ENCODE measurements around the gene FIGN.

FIGN gene

DNA sequence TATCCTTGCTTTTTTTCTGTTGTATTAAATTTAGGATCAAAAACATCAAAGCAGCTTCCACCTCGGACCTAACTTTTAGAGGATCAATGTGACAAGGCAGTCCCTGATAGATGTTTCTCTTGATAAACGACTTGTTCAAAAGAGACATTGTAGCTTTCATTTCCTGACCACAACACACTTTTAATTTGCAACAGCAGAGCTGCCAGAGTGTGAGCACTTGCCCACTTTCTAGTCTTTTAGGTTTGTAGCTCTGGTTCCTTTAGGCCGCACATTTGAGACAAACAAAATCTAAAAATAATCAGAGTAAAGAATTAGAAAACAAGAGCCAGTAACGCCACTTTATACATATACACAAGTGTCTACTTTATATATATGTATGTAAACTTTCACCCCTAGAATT lies 3.1 kb downstream of the FIGN start:
- DNase-seq (ENCODE audit: low spot score): no peak
- TF ChIP-seq, protein P1, sequence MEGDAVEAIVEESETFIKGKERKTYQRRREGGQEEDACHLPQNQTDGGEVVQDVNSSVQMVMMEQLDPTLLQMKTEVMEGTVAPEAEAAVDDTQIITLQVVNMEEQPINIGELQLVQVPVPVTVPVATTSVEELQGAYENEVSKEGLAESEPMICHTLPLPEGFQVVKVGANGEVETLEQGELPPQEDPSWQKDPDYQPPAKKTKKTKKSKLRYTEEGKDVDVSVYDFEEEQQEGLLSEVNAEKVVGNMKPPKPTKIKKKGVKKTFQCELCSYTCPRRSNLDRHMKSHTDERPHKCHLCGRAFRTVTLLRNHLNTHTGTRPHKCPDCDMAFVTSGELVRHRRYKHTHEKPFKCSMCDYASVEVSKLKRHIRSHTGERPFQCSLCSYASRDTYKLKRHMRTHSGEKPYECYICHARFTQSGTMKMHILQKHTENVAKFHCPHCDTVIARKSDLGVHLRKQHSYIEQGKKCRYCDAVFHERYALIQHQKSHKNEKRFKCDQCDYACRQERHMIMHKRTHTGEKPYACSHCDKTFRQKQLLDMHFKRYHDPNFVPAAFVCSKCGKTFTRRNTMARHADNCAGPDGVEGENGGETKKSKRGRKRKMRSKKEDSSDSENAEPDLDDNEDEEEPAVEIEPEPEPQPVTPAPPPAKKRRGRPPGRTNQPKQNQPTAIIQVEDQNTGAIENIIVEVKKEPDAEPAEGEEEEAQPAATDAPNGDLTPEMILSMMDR (IDR thresholded peaks at IDR 0.05; ENCODE audit: extremely low read depth, missing control alignments): no peak

DNA sequence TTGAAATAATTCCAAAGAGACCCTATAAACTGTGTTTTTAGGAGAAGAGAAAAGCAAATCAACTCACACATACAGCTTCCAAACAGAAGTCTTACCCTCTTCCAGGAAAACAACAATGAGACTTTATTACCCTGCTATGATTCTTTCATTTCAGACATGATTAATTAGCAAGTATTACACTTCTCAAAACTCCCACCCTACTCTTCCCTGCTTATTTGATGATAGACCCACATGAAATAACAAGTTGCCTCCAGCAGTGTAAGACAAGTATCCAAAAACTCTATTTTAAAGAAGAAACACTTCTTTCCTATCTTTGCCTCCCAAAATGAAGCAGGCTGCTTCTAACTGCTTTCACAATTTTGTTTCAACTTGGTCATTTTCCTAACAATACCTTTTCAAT lies 4.1 kb downstream of the FIGN start:
- TF ChIP-seq, protein P1 (IDR thresholded peaks at IDR 0.05; ENCODE audit: extremely low read depth, missing control alignments): no peak
- no peak for DNase-seq (ENCODE audit: low spot score)

DNA sequence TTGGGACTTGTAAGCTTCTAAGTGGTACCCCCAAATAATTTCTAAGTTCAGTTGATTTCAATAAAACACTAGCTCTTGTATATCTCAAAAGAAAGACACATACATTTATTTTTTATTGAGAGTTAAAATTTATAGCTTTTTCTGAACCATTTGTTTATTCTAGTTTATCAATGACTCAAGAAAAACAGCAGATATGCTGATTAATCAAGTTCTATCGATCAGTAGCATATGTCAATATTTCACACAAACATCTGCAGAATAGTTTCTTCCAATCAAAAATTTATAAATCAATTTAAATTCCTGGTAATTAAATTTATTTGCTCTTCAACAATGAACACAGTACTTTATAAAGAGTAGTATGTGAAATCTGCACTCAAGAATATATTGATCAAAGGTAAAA lies 5.3 kb downstream of the FIGN start:
- no peak for DNase-seq (ENCODE audit: low spot score)
- TF ChIP-seq, protein P1 (IDR thresholded peaks at IDR 0.05; ENCODE audit: extremely low read depth, missing control alignments): no peak

DNA sequence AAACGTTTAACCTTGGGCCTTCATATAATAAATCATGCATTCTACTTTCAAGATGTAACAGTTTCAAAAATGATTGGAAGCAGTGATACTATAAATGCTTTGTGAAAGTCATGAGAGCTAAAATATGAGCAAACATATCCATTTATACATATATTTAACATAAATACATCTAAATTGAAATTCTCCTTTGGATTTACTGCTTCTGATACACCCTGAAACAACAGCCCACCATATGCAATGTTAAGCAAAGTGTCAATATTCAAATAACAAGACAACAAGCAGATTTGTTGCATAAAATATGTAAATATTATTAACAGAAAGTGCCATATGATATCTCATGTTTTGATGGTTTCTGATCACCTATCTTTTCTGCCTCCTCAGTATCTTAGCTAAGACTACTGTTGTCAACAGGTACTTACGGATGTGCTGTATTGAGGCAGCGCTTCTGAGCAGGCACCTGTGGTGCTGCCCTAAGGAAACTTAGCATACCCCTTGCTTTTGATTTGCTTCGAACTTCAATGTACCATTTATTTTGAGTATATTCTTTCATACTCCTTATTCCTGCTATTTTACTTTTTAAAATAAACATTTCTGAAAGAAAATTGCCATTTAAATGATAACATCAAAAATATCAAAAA lies 6.1 kb downstream of the FIGN start:
- no peak for DNase-seq (ENCODE audit: low spot score)
- TF ChIP-seq, protein P1 (IDR thresholded peaks at IDR 0.05; ENCODE audit: extremely low read depth, missing control alignments): no peak

DNA sequence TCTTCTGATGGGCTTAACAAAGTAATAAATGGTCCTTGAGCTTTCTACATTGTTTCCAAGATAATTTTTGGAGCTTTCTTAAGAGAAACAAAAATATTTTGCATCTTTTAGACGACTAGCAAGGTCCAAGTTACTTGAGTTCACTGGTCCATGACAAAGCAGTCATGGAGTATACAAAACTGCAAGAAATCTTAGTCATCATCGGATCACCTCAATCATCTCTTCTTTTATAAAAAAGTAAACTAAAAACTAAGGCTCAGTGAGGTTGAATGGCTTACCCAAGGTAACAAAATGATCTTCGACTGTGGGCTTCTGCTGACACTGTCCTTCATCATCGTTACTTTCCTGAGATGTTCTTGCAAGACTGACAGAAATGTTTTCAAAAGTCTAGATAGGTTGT lies 11.9 kb downstream of the FIGN start:
- TF ChIP-seq, protein P1 (IDR thresholded peaks at IDR 0.05; ENCODE audit: extremely low read depth, missing control alignments): no peak
- DNase-seq (ENCODE audit: low spot score): no peak

DNA sequence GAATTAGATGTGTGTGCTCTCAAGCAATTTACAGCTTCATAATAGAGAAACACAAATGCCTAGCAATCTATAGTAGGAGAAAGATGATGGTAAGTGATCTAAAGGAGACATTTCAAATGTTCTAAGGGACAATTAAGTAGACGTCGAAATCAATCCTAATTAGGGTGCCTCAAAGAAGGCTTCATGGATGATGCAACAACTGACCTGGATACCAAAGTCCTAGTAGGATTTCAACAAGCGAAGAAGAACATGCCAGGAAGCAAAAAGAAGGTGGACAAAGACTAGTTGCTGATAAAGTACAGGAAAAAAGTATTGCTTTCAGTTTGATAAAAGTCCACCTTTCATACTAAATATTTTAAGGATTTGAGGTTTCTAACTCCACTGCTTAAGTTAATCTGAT lies 12.5 kb downstream of the FIGN start:
- no peak for DNase-seq (ENCODE audit: low spot score)
- TF ChIP-seq, protein P1 (IDR thresholded peaks at IDR 0.05; ENCODE audit: extremely low read depth, missing control alignments): no peak

DNA sequence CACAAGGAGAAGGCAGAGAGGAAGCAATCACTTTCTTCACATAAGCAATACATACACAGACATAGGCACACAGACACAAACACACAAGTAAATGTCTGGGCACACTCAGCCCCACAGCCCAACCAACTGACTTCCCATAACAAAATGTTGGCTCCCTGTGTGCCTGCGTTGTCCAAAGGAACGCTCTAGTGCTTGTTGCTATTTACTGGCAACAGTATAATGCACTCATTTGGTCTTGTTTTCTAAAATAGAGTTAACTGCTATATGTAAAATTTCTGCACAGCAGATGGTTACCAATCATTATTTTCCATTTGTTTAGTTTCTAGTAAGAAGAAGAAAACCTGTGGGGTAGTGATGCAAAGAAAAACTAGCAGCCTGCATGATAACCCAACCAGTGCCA lies 16.5 kb downstream of the FIGN start:
- TF ChIP-seq, protein P1 (IDR thresholded peaks at IDR 0.05; ENCODE audit: extremely low read depth, missing control alignments): no peak
- DNase-seq (ENCODE audit: low spot score): no peak
